ENCODE results near the gene CAMK1D.

CAMK1D gene

DNA sequence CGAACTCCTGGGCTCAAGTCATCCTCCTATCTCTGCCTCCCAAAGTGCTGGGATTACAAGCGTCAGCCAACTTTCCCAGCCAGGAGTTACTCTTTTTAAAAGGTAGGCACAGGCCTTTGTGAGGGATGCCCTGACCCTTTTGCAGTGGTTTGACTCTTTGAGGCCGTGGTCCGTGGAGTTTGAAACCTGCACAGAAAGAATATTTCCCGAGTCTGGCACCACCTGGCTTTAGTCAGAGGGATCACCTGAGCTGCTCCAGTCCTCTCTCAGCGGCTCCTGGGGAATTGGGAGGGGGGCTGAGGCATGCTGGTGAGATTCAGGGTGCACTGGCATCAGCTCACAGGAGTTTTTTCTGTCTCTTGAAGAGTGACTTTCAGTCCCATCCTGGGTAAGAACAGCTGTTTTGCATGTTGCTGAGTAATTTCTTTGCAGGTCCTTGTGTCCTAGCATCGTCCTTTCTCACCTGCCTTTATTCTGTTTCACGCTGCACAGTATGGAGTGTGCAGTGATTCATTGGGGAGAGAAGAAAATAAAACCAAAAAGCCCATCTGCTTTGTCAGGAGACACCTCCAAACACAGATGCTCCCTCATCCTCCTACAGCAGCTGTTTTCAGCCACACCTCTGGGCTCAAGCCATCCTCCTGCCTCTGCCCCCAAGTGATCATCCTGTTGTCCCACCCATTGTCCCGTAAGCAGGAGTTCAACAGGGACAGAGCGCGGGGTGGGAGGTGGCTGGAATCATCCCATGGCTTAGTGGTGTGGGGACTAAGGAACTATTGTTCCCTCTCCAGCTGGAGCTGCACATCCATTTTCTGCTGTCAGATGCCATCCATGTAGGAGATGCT lies 284.7 kb downstream of the CAMK1D start:
- TF ChIP-seq, protein P1, sequence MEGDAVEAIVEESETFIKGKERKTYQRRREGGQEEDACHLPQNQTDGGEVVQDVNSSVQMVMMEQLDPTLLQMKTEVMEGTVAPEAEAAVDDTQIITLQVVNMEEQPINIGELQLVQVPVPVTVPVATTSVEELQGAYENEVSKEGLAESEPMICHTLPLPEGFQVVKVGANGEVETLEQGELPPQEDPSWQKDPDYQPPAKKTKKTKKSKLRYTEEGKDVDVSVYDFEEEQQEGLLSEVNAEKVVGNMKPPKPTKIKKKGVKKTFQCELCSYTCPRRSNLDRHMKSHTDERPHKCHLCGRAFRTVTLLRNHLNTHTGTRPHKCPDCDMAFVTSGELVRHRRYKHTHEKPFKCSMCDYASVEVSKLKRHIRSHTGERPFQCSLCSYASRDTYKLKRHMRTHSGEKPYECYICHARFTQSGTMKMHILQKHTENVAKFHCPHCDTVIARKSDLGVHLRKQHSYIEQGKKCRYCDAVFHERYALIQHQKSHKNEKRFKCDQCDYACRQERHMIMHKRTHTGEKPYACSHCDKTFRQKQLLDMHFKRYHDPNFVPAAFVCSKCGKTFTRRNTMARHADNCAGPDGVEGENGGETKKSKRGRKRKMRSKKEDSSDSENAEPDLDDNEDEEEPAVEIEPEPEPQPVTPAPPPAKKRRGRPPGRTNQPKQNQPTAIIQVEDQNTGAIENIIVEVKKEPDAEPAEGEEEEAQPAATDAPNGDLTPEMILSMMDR (IDR thresholded peaks at IDR 0.05), result no peak
- Histone ChIP-seq H3K27ac (no peak overlapping the region), H3K4me3 (no peak overlapping the region)
- DNase-seq (ENCODE audit: low spot score), result no peak

DNA sequence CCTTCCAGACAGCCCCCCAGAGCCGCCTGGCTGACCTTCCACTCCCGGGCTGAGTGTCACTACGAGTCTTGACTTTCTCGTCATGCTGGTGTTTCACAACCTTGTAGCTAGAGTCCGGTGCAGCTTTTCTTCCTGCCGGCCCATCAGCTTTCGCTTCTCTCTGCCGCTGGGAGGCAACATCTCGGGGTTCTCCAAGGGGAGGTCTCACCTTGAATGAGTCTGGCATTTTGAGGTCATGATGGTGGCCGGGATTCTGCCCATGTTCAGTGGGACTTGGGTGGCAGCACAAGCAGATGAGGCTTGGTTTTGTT lies 285.2 kb downstream of the CAMK1D start:
- TF ChIP-seq, protein P1 (IDR thresholded peaks at IDR 0.05), result no peak
- H3K4me3 ChIP-seq, result no peak overlapping the region
- H3K27ac ChIP-seq, result no peak overlapping the region
- DNase-seq (ENCODE audit: low spot score), result no peak

DNA sequence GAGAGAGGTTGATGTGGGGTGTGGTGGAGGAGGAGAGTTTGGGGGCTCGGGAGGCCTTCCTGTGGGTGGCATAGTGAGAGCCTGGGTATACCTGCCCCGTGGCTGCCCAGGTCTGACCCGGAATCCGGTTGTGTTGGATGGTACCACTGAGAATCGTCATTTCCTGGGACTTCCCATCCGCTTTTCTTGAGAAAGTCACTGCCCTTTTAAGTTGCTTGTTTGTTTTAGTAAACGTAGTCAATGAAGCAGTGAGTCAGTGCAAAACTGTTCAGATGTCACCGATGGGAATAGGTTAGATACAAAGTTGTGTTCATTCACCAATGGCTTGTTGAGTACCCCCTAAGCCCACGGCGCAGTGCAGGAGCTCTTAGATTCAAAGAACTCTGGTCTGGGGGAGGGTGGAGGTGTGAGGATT lies 285.8 kb downstream of the CAMK1D start:
- no peak for DNase-seq (ENCODE audit: low spot score)

DNA sequence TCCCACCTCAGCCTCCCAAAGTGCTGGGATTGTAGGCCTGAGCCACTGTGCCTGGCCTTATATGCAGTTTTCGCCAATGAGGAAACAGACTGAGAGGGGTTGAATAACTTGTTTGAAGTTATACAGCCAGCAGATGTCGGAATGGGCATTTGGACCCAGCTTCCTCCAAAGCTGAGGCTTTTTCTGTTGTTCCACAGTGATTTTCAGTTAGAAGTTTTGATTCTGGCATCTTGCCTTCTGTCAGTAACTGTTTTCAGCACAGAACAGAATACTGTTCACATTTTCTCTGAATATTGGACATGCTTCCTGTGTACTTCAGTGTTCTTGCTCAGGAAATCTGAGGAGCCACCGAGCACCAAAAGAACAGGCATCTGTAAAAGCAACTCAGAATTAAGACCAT lies 287.2 kb downstream of the CAMK1D start:
- no peak for DNase-seq (ENCODE audit: low spot score)
- no peak overlapping the region for H3K4me3 ChIP-seq
- no peak overlapping the region for H3K27ac ChIP-seq
- TF ChIP-seq, protein P1 (IDR thresholded peaks at IDR 0.05), result no peak

More for the DNA sequence above, 285.8 kb downstream of the CAMK1D start:
- no peak overlapping the region for H3K4me3 ChIP-seq
- TF ChIP-seq, protein P1 (IDR thresholded peaks at IDR 0.05), result no peak
- no peak overlapping the region for H3K27ac ChIP-seq

DNA sequence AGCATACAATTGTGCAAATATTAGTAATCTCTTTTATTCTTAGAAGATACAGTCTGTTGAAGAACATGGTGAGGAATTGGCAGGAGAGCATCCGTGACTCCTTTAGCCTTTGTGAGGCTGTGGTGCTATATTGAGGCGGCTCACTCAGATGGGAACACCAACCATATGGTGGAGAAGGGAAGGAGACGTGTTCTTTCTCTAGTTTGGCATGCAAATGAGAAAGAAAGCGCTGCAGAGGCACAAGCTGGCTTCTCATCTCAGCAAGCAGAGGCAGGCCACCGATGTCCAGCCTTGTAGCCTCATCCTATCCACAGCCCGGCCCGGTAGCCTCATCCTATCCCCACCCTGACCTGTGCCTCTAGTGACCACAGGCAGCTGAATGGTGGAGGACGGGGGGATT lies 288.3 kb downstream of the CAMK1D start:
- Histone ChIP-seq H3K27ac (no peak overlapping the region), H3K4me3 (no peak overlapping the region)
- DNase-seq (ENCODE audit: low spot score), result no peak
- TF ChIP-seq, protein P1 (IDR thresholded peaks at IDR 0.05), result no peak

DNA sequence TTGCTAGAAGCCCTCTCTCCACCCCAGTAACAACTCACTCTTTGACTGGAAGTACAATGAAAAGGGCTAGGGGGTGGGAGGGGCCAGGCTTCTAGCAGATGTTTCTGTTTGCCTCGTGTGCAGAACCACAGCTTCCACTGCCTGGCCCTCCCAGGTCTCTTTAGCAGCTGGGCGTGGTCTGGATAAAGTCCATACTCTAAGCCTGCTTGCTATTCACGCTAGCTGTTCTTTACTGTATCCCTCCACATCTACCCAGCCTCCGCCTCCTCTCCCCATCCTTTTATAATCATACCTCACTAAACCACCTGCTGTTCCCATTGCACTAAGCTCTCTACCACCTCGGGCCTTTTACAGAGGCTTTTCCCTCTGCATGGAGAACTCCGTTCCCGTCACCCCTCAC lies 288.8 kb downstream of the CAMK1D start:
- Histone ChIP-seq H3K4me3 (no peak overlapping the region), H3K27ac (no peak overlapping the region)
- DNase-seq (ENCODE audit: low spot score), result no peak
- TF ChIP-seq, protein P1 (IDR thresholded peaks at IDR 0.05), result no peak

DNA sequence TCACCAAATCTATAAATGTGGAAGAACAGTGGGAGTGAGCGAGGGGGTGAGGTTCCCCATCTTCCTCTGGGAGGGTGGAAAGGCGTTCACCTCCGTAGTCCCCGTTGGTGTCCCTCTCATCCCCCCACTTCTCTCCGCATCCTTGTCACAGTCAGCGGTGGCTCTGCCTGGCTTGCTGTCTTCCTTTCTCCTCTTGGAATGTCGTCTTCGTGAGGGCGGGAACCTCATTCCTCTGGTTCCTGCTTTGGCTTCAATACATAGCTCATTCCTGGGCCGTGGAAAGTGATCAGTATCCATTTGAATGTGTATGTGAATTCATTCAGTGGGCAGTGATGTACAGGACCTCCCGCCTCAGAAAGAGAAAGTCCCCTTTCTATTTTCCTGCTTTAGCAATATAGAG lies 289.4 kb downstream of the CAMK1D start:
- TF ChIP-seq, protein P1 (IDR thresholded peaks at IDR 0.05), result no peak
- Histone ChIP-seq H3K27ac (no peak overlapping the region), H3K4me3 (no peak overlapping the region)
- DNase-seq (ENCODE audit: low spot score), result no peak
